HUES48 (cell line): ENCODE data around the gene INAFM2.

Experiments used
- H3K27ac ChIP-seq: one replicate; pipeline ENCODE4 v1.7.0; 2013; ENCODE audit warnings: low read depth, low read length, inconsistent platforms
- H3K27me3 ChIP-seq: 2 replicates; pipeline ENCODE4 v1.6.1; 2013; ENCODE audit warnings: mild to moderate bottlenecking, low read length; ENCODE audit not compliant: control insufficient read depth, insufficient read depth
- H3K36me3 ChIP-seq: 2 replicates; pipeline ENCODE4 v1.6.1; 2013; ENCODE audit warnings: low read length; ENCODE audit not compliant: control insufficient read depth, insufficient read depth
- H3K4me1 ChIP-seq: 2 replicates; pipeline ENCODE4 v1.6.1; 2013; ENCODE audit warnings: mild to moderate bottlenecking, low read length; ENCODE audit not compliant: control insufficient read depth, insufficient read depth
- H3K4me3 ChIP-seq: 2 replicates; pipeline ENCODE4 v1.5.1; 2013; ENCODE audit warnings: mild to moderate bottlenecking, low read depth, low read length
- H3K9ac ChIP-seq: 2 replicates; pipeline ENCODE4 v1.6.1; 2013; ENCODE audit warnings: mild to moderate bottlenecking, low read depth, low read length, moderate library complexity
- H3K9me3 ChIP-seq: 2 replicates; pipeline ENCODE4 v1.6.1; 2013; ENCODE audit warnings: low read length; ENCODE audit not compliant: control insufficient read depth, insufficient read depth

Gene INAFM2

DNA sequence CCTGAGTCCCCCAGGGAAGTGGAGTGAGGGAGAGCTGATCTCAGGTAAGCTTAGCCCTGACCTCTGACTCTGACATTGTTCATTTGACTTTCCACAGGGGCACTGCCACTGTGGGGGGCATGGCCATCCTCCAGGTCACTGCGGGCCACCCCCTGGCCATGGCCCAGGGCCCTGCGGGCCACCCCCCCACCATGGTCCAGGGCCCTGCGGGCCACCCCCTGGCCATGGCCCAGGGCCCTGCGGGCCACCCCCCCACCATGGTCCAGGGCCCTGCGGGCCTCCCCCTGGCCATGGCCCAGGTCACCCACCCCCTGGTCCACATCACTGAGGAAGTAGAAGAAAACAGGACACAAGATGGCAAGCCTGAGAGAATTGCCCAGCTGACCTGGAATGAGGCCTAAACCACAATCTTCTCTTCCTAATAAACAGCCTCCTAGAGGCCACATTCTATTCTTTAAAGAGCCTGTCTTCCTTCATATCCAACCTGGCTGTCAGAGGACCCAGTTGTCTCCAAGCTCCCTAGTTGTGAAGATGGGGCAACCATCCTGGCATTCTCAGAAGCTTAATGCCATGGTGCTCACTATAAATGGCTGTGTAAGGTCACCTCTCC, 32.6 kb downstream of the INAFM2 start:
- no peak overlapping the region for H3K9ac ChIP-seq
- H3K9me3 ChIP-seq: no peaks in the 10 kb centered on the region
- peaks cover 22% of the 10 kb centered on the region for H3K4me1 ChIP-seq
- peaks cover 23% of the 10 kb centered on the region for H3K27me3 ChIP-seq
- no peak overlapping the region for H3K27ac ChIP-seq
- no peak overlapping the region for H3K4me3 ChIP-seq
- H3K36me3 ChIP-seq: no peaks in the 10 kb centered on the region

DNA sequence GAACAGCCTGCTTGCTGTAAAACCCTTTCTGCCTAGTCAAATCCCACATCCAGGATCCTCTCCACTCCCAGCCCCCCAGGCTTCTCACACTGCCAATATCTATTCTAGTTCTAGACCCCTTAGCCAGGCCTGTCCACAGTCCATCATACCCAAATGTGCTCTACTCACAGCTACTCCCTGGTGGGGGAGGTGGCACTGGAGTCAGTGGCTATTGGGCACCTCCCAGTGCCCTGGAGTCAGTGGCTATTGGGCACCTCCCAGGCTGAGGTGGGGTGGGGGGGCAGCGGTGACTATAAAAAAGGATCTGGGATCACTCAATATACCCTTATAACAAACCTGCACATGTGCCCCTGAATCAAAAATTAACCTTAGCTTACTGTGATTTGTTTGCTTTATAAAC, 33.8 kb downstream of the INAFM2 start:
- no peaks in the 10 kb centered on the region for H3K9me3 ChIP-seq
- H3K36me3 ChIP-seq: no peaks in the 10 kb centered on the region
- no peak overlapping the region for H3K9ac ChIP-seq
- H3K4me3 ChIP-seq: peak overlapping the region; percentile 57
- H3K27me3 ChIP-seq: peaks cover 23% of the 10 kb centered on the region
- peaks cover 22% of the 10 kb centered on the region for H3K4me1 ChIP-seq
- no peak overlapping the region for H3K27ac ChIP-seq

DNA sequence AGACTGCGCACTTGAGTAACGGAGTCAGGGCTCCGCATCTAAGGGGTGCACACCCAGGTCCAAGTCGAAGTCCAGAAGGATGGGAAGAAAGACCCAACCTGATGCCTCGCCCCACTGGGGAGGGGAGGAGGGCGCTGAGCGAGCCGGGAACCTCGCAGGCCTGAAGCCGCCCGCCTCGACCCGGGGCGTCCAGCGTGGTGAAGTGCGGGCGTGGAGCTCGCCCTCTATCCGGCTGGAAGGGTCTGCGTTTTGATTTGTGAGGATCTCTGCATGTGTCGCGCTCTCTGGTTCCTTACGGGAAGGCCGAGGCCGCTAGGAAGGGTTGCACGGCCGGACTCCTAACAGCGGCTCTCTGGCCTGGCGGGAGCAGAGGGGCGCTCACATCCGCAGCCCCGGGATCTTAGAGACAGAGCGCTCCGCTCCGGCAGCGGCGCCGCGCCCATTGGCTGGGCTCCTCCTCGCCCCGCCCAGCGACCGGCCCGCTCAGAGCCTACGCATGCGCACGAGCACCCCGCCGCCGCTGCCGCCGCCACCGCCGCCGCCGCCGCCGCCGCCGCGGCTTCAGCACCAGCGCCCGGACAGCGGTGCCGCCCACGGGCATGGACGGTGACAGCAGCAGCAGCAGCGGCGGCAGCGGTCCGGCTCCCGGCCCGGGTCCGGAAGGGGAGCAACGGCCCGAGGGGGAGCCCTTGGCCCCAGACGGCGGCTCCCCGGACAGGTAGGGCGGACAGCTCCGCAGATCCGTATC, 34.4 kb downstream of the INAFM2 start, which contains the start of gene DISP2:
Gene DISP2 (plus strand): TSS at position 497 of the 748 bp plus-strand sequence. CDS start 103 bp downstream, at position 600.
- Histone ChIP-seq H3K36me3 (no peaks in the 10 kb centered on the region), H3K9me3 (no peaks in the 10 kb centered on the region), H3K9ac (no peak within 1 kb of the TSS), H3K4me3 (peak within 1 kb of the TSS; percentile 59), H3K27ac (no peak within 1 kb of the TSS), H3K4me1 (peaks cover 22% of the 10 kb centered on the region), H3K27me3 (peaks cover 23% of the 10 kb centered on the region)

DNA sequence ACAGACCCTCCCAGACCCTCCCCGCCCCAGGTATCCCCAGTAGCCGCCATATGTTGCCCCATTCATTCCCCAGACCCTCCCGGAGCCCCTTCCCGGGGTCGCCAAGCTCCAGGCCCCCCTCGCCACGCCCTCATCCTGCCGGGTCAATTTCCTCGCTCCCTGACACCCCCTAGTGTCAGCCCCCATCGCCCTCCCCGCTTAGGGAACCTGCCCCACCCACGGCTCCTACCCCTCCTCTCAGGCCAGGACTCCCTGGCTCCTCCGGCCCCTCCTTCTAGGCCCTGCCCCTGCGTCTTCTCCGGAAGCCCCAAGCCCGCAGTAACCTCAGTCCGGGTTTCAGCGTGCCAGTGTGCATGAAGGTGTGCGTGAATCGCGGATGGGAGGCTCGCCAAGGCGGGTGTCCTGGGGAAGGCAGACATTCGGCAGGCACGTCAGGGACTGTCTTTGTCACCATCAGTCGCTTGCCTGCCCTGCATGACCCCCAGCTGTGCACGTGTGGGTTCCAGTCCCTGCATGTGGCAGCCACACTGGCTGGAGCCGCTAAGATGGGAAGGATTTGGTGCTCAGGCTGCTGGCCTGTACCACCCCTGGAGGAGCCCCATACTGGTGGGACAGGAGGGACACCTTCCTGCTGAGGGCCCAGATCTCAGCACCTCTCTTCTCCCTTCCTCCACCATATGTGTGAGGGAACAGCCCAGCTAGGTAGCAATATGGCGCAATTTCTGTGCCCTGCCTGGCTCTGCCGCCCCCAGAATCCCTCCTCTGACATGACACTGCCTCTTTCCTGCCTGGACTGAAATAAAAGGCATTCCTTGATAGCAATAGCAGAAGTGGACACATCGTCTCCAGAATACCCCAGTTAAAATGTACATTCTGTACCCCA, 35.2 kb downstream of the INAFM2 start:
- no peak overlapping the region for H3K9ac ChIP-seq
- H3K4me1 ChIP-seq: peaks cover 18% of the 10 kb centered on the region
- peaks cover 23% of the 10 kb centered on the region for H3K27me3 ChIP-seq
- H3K4me3 ChIP-seq: peak overlapping the region; percentile 59
- no peaks in the 10 kb centered on the region for H3K9me3 ChIP-seq
- H3K27ac ChIP-seq: no peak overlapping the region
- no peaks in the 10 kb centered on the region for H3K36me3 ChIP-seq

DNA sequence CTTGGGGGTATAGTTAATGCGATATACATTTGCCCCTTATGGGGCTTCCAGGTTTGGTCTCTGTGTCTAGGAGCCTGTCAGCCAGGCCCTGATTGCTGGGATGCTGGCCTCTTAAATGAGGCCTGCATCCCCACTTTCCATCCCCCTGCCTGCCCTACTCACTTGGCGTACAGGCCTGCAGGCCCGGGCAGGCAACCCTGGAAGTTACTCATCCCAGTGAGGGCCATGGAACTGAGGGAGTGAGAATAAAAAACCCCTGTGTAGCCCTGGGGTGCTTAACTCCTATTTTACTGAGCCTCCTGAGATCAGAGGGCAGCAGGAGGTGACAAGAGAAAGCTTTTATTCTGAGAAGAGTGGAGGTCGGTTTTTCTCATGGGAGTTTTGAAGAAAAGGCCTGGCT, 36.5 kb downstream of the INAFM2 start:
- Histone ChIP-seq H3K27ac (no peak overlapping the region), H3K9me3 (no peaks in the 10 kb centered on the region), H3K27me3 (peaks cover 23% of the 10 kb centered on the region), H3K9ac (no peak overlapping the region), H3K4me3 (no peak overlapping the region), H3K4me1 (peaks cover 6% of the 10 kb centered on the region), H3K36me3 (no peaks in the 10 kb centered on the region)

DNA sequence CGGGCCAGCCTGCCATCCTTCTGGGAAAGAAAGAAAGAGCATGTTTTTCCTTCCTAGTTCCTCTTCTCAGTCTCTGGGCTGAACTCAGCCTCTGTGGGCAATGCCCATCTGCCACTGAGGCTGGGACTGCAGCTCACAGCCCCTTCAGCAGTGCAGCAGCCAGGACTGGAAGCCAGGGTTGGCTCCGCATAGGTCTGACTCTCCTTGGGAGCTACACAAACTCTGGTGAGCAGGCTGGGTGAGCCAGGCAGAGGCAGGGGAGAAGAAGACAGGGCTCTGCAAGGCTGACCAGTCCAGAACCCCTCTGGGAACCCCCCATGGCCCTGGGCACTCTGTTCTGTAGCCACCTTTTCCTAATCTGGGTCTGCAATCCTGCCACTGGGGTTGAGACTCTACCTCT, 38.1 kb downstream of the INAFM2 start:
- Histone ChIP-seq H3K4me1 (peaks cover 6% of the 10 kb centered on the region), H3K4me3 (no peak overlapping the region), H3K9me3 (no peaks in the 10 kb centered on the region), H3K27me3 (peaks cover 21% of the 10 kb centered on the region), H3K9ac (no peak overlapping the region), H3K36me3 (no peaks in the 10 kb centered on the region), H3K27ac (no peak overlapping the region)

DNA sequence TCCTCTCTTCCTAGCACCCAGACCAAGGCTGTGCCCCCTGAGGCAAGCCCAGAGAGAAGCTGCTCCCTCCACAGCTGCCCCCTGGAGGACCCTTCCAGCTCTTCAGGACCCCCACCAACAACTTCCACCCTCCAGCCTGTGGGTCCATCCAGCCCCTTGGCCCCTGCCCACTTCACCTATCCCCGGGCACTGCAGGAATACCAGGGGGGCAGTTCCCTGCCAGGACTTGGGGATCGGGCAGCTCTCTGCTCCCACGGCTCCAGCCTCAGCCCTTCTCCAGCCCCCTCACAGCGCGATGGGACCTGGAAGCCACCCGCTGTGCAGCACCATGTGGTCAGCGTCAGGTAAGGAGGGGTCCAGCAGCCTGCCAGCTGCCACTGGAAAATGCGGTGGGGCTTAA, 40.1 kb downstream of the INAFM2 start:
- peaks cover 28% of the 10 kb centered on the region for H3K27me3 ChIP-seq
- no peaks in the 10 kb centered on the region for H3K9me3 ChIP-seq
- H3K36me3 ChIP-seq: no peaks in the 10 kb centered on the region
- peaks cover 5% of the 10 kb centered on the region for H3K4me1 ChIP-seq
- H3K4me3 ChIP-seq: no peak overlapping the region
- H3K9ac ChIP-seq: no peak overlapping the region
- no peak overlapping the region for H3K27ac ChIP-seq

DNA sequence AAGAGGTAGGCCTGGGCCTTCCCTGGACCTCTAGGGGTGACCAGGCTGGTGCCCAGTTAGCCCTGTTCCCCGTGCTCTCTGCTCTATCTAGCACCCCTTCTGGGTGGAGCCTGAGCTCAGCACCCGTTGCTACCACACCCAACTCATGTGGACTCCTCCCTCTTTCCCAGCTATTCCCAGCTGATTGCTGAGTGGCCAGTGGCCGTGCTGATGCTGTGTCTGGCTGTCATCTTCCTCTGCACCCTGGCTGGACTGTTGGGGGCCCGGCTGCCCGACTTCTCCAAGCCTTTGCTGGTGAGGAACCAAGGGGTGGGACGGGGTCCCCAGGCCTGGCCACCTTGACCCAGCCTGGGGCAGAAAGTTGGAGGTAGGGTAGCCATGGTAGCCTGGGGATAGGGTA, 40.8 kb downstream of the INAFM2 start:
- H3K27ac ChIP-seq: no peak overlapping the region
- no peaks in the 10 kb centered on the region; the same call in 1 of the 2 replicates for H3K4me1 ChIP-seq
- no peaks in the 10 kb centered on the region for H3K9me3 ChIP-seq
- no peak overlapping the region for H3K9ac ChIP-seq
- H3K27me3 ChIP-seq: peaks cover 28% of the 10 kb centered on the region
- H3K4me3 ChIP-seq: no peak overlapping the region
- H3K36me3 ChIP-seq: no peaks in the 10 kb centered on the region

DNA sequence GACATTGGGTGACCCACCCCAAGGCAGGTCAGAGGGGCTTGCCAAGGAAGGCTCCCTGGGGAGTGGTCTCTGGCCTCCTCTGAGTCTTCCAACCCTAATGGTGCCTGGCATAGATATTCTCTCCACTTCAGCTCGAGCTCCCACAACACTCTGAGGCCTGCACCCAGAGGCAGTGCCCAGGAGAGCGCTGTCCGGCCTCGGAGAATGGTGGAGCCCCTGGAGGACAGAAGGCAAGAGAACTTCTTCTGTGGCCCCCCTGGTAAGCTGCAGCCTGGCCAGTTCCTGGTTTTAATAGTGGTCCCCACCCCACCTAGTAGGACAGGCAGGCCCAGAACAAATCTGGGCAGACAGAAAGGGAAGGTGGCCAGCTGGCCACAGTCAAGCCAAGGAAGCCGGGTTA, 41.5 kb downstream of the INAFM2 start:
- Histone ChIP-seq H3K27me3 (peaks cover 26% of the 10 kb centered on the region), H3K9me3 (no peaks in the 10 kb centered on the region), H3K36me3 (no peaks in the 10 kb centered on the region), H3K27ac (no peak overlapping the region), H3K4me3 (no peak overlapping the region), H3K4me1 (no peaks in the 10 kb centered on the region; the same call in 1 of the 2 replicates), H3K9ac (no peak overlapping the region)

DNA sequence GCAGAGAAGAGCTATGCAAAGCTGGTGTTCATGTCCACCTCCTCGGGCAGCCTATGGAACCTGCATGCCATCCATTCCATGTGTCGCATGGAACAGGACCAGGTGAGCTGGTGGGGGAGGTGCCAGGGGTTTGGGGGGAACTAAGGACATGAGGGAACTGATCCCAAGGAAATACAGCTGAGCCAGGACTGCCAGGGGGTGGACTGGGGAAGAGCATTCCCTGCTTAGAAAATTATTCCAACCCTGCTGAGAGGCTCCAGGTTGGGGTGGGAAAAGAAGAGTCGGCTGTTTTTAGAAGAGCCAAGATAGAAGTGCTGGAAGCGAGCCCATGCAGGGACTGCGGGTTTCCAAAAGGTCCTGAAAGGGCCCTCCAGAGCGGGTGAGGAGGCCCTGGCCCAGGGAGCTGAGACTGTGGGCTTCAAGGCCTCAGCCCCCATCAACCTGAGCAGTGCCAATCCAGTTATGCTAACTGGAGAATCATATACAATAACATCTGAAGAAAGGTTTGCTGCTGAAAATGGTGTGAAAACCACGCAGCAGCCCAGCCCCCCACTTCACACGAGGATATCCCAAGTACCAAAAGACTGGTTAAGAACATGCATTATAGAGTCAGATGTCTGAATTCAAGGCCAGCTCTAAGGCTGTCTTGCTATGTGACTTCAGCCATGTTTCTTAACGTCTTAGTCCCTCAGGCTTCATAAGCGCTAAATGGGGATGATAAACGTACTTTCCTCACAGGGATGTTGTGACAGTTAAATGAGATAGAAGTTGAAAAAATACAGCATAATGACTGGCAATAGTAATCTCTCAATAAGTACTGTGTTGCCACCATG, 42.3 kb downstream of the INAFM2 start:
- Histone ChIP-seq H3K9ac (no peak overlapping the region), H3K36me3 (no peaks in the 10 kb centered on the region), H3K4me3 (no peak overlapping the region), H3K27me3 (peaks cover 26% of the 10 kb centered on the region), H3K27ac (no peak overlapping the region), H3K4me1 (no peaks in the 10 kb centered on the region; the same call in 1 of the 2 replicates), H3K9me3 (no peaks in the 10 kb centered on the region)
